Endothelial cell of umbilical vein (primary cell): ENCODE results near the gene ABHD8. TPM values are rescaled to one million over a fixed set of nuclear protein-coding genes. Genes with fewer than 3 reads are reported as not detected.

Experiments
- BruUV-seq: library from RNA; stranded (reverse); fragments of 400-500 nt; replicated peaks from 2 replicates; lab custom pipeline; 2021; lab: Mats Ljungman, UMichigan
- CTCF ChIA-PET: fragments of 300-600, 350-600 bp; sonication (Branson Sonifier 250); formaldehyde crosslinking; loops from one replicate; lab custom pipeline; 2021; ENCODE audit warnings: antibody characterized with exemption, inconsistent platforms; lab: Charles Lee
- POLR2A ChIA-PET: fragments of 300-600, 350-600 bp; sonication (Branson Sonifier 250); formaldehyde crosslinking; loops from one replicate; lab custom pipeline; 2021; ENCODE audit warnings: antibody characterized with exemption, inconsistent platforms; lab: Charles Lee
- DNase-seq: peaks from one replicate; pipeline ENCODE4 v3.0.0-alpha.2; 2011; ENCODE audit warnings: low read depth, low spot score
- FAIRE-seq: peaks from 2 replicates; lab custom pipeline; 2011; peaks lifted over from hg19 to GRCh38; lab: Jason Lieb, UNC
- H2AFZ ChIP-seq: 2 replicates; pipeline ENCODE4 v1.6.0; 2012; ENCODE audit warnings: low read depth, low read length, control low read depth, inconsistent platforms
- H3K27ac ChIP-seq: 2 replicates; pipeline ENCODE4 v1.5.1; 2011; ENCODE audit warnings: low read depth, mild to moderate bottlenecking, control low read depth, low read length, moderate library complexity; ENCODE audit not compliant: insufficient read depth
- H3K27me3 ChIP-seq, 2 experiments: 2 replicates each; pipeline versions ENCODE4 v1.6.0 to v1.6.1; 2011; ENCODE audit warnings: low read length in 2 of 2, mixed read lengths in 1 of 2; ENCODE audit not compliant: control insufficient read depth in 2 of 2, insufficient read depth in 2 of 2
- H3K36me3 ChIP-seq, 2 experiments: 2 replicates in 1 of 2; 3 replicates in 1 of 2; pipeline ENCODE4 v1.5.1; 2011; ENCODE audit warnings: low read length in 2 of 2, mild to moderate bottlenecking in 1 of 2, moderate library complexity in 1 of 2; ENCODE audit not compliant: control insufficient read depth in 2 of 2, insufficient read depth in 2 of 2; ENCODE audit errors: extremely low read depth in 1 of 2
- H3K4me1 ChIP-seq: 3 replicates; pipeline ENCODE4 v1.5.1; 2011; ENCODE audit warnings: mild to moderate bottlenecking, low read length; ENCODE audit not compliant: control insufficient read depth, insufficient read depth; ENCODE audit errors: extremely low read depth
- H3K4me2 ChIP-seq: 2 replicates; pipeline ENCODE4 v1.6.1; 2011; ENCODE audit warnings: low read length, control low read depth, mixed read lengths; ENCODE audit not compliant: insufficient read depth
- H3K4me3 ChIP-seq, 3 experiments: fragments of 200-600 bp in 1 of 3; sonication (generic), shearing (Covaris generic) in 1 of 3; replicated peaks in 1 of 3; 2 replicates each; pipeline ENCODE4 v1.5.1; 2011 to 2016; ENCODE audit warnings: control low read depth in 3 of 3, low read length in 3 of 3, mild to moderate bottlenecking in 2 of 3, inconsistent platforms in 1 of 3, low read depth in 1 of 3, moderate library complexity in 1 of 3; ENCODE audit not compliant: insufficient read depth in 1 of 3
- H3K79me2 ChIP-seq: 2 replicates; pipeline ENCODE4 v1.6.0; 2012; ENCODE audit warnings: low read length, inconsistent platforms; ENCODE audit not compliant: control insufficient read depth, insufficient read depth
- H3K9ac ChIP-seq: replicated peaks from 2 replicates; pipeline ENCODE3; 2011; ENCODE audit warnings: low read length, control low read depth; ENCODE audit not compliant: insufficient read depth; ENCODE audit errors: extremely low read depth
- H3K9me1 ChIP-seq: replicated peaks from 3 replicates; pipeline ENCODE4 v1.6.0; 2011; ENCODE audit warnings: mild to moderate bottlenecking, low read length; ENCODE audit not compliant: control insufficient read depth, insufficient read depth; ENCODE audit errors: extremely low read depth
- H3K9me3 ChIP-seq: replicated peaks from 2 replicates; pipeline ENCODE4 v1.5.1; 2012; ENCODE audit warnings: low read length, inconsistent platforms; ENCODE audit not compliant: control insufficient read depth, insufficient read depth
- H4K20me1 ChIP-seq: replicated peaks from 2 replicates; pipeline ENCODE3; 2011; ENCODE audit warnings: mild to moderate bottlenecking, low read length; ENCODE audit not compliant: control insufficient read depth, insufficient read depth; ENCODE audit errors: extremely low read depth
- CTCF ChIP-seq, 2 donors: IDR thresholded peaks; 1 replicate in 1 of 2; 2 replicates in 1 of 2; pipeline ENCODE4 v1.5.1; 2011; ENCODE audit warnings: low read length in 2 of 2, mild to moderate bottlenecking in 2 of 2, moderate library complexity in 2 of 2, control low read depth in 1 of 2, inconsistent platforms in 1 of 2, low read depth in 1 of 2; ENCODE audit not compliant: insufficient read depth in 1 of 2; ENCODE audit errors: extremely low read depth in 1 of 2
- EZH2 ChIP-seq: IDR thresholded peaks from 2 replicates; pipeline ENCODE4 v1.6.1; 2012; ENCODE audit warnings: borderline replicate concordance, low read depth, mild to moderate bottlenecking, moderate library complexity, low read length, inconsistent platforms; ENCODE audit not compliant: severe bottlenecking
- FOS ChIP-seq: IDR thresholded peaks from 2 replicates; pipeline ENCODE4 v1.6.1; 2011; ENCODE audit warnings: mild to moderate bottlenecking, low read length, moderate library complexity, borderline replicate concordance; ENCODE audit not compliant: insufficient read depth
- GATA2 ChIP-seq: IDR thresholded peaks from 2 replicates; pipeline ENCODE4 v1.7.0; 2011; ENCODE audit warnings: low read depth, mild to moderate bottlenecking, moderate library complexity, mixed read lengths, low read length; ENCODE audit not compliant: insufficient read length, insufficient read depth
- JUN ChIP-seq: IDR thresholded peaks from 2 replicates; pipeline ENCODE4 v1.6.1; 2011; ENCODE audit warnings: borderline replicate concordance, low read depth; ENCODE audit not compliant: insufficient read length, insufficient read depth
- MYC ChIP-seq: IDR thresholded peaks from one replicate; pipeline ENCODE4 v1.6.1; 2011; ENCODE audit warnings: mild to moderate bottlenecking, low read depth, low read length
- POLR2A ChIP-seq: IDR thresholded peaks from 2 replicates; pipeline ENCODE4 v1.6.1; 2012; ENCODE audit warnings: low read depth, mild to moderate bottlenecking, control low read depth, low read length
- POLR2AphosphoS5 ChIP-seq: IDR thresholded peaks from 2 replicates; pipeline ENCODE4 v1.6.1; 2012; ENCODE audit warnings: low read depth, mild to moderate bottlenecking, control low read depth, low read length, moderate library complexity; ENCODE audit not compliant: insufficient read depth
- dilution Hi-C: fragments of 300-500 bp; cut with MboI; formaldehyde crosslinking; loops from one replicate; pipeline ENCODE4 v1.15.0; 2019; ENCODE audit warnings: low sequenced_read_pairs; ENCODE audit not compliant: extremely low pct_ligation_motif_present
- intact Hi-C: fragments of 100-400 bp; cut with micrococcal nuclease; formaldehyde crosslinking; loops from one replicate; pipeline ENCODE4 v1.10.0; 2022
- polyA plus RNA-seq, 4 experiments: library from polyadenylated mRNA; depleted of rRNA in 3 of 4; stranded (reverse) in 3 of 4; unstranded in 1 of 4; fragments of >200 nt; gene quantifications; 2 replicates each; pipeline versions ENCODE4 v1.2.1 to v1.2.3, GENCODE V29; 2011 to 2012; ENCODE audit warnings: missing spikeins in 1 of 4
- total RNA-seq: library from RNA; stranded (reverse); gene quantifications from 2 replicates; pipeline ENCODE4 v1.2.3, GENCODE V29; 2021
- TF ChIP-seq, protein P1 (sequence below): IDR thresholded peaks from 2 replicates; pipeline ENCODE4 v1.6.1; 2011; ENCODE audit not compliant: insufficient read depth, insufficient read length

The ABHD8 gene
- total and polyA plus RNA-seq, 2 donors (not counting 3 experiments of a cell fraction or from before 2014, with no cell fraction given), result 5.9 to 8.7 TPM

DNA sequence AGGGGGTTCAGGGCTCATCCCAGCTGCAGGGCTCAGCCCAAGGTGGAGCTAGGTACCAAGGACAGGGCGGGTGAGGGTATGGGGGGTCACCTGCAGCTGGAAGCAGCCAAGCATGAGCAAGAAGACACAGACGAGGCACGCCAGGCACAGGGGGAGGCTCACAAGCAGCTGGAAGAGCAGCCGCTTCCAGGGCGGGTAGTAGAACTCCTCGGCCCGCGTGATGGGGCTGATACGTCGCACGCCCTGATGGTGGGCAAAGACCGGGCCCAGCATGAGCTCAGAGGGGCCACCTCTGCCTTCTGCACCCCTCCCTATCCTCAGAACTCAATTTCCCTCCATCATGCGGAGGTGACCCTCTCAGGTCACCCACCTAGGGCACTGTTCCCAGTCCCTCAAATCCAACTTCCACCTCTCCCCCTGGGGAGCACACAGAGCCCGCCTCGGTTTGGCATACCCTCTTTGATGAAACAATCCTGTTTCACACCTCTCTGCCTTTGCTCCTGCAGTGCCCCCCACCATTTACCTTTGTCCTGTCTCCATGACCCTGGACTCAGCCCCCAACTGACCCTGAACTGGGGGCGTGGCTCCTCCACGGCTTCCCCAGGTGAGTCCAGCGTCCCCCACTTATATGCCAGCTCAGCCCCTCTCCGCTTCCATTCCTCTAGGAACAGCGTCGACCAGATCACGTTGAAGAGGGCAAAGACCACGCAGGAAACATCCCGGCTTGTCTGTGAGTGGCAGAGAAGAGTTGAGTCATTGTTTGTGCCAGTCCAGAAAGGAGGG, 27.2 kb upstream of the ABHD8 start:
- CTCF ChIA-PET, result no interaction called here
- no peak for FAIRE-seq

More for the DNA sequence above, 27.2 kb upstream of the ABHD8 start:
- H3K4me1 ChIP-seq, result peaks cover 15% of the 10 kb centered on the region
- dilution Hi-C loops (no loop called here), intact Hi-C loops (no loop called here)
- H3K9ac ChIP-seq, result no peak overlapping the region
- no peaks in the 10 kb centered on the region for H4K20me1 ChIP-seq
- peaks cover 4 to 19% of the 10 kb centered on the region in 2 experiments for H3K27me3 ChIP-seq
- TF ChIP-seq CTCF (IDR thresholded peaks at IDR 0.05; ENCODE audit: extremely low read depth in 1 of 2, insufficient read depth in 1 of 2, low read depth in 1 of 2, low read length in 2 of 2), result no peak
- TF ChIP-seq, protein P1, sequence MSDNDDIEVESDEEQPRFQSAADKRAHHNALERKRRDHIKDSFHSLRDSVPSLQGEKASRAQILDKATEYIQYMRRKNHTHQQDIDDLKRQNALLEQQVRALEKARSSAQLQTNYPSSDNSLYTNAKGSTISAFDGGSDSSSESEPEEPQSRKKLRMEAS, result no peak
- TF ChIP-seq POLR2AphosphoS5, result no peak
- no peak for TF ChIP-seq MYC
- TF ChIP-seq EZH2, result no peak
- no peak for TF ChIP-seq GATA2
- no peak for TF ChIP-seq FOS
- no peak for TF ChIP-seq JUN
- TF ChIP-seq POLR2A, result no peak
- no peaks in the 10 kb centered on the region for H3K79me2 ChIP-seq
- H3K4me3 ChIP-seq, result no peak overlapping the region
- no peak overlapping the region for H2AFZ ChIP-seq
- no peak overlapping the region for H3K4me2 ChIP-seq
- H3K27ac ChIP-seq, result no peak overlapping the region
- no peaks in the 10 kb centered on the region for H3K9me1 ChIP-seq
- no TSS peak for BruUV-seq
- DNase-seq, result no peak
- no peaks in the 10 kb centered on the region for H3K36me3 ChIP-seq
- no peaks in the 10 kb centered on the region for H3K9me3 ChIP-seq
- POLR2A ChIA-PET, result no interaction called here
